DMS 273 (cell line): ENCODE measurements around the gene SIM2.
A peak's percentile ranks its signal among the peaks of the same experiment; 100 is the strongest.

Experiments used
- DNase-seq: peaks from one replicate; lab custom pipeline; 2025; ENCODE audit not compliant: unreplicated experiment; lab: John Stamatoyannopoulos, UW

SIM2 gene

GRCh38 chr21:36684957-36685714 lies 13.8 kb upstream of the SIM2 start:
- peak; percentile 49 for DNase-seq

GRCh38 chr21:36686955-36687354 lies 12.0 kb upstream of the SIM2 start:
- DNase-seq, result no peak

GRCh38 chr21:36688324-36688723 lies 10.6 kb upstream of the SIM2 start:
- no peak for DNase-seq

- no peak for DNase-seq
These were observed 9.6 kb upstream of the SIM2 start for GRCh38 chr21:36689324-36689723.

- no peak for DNase-seq
These were observed 8.0 kb upstream of the SIM2 start for GRCh38 chr21:36690628-36691554.

- DNase-seq, result no peak
These were observed 7.3 kb upstream of the SIM2 start for GRCh38 chr21:36691555-36692041.

GRCh38 chr21:36692114-36692834 lies 6.6 kb upstream of the SIM2 start:
- no peak for DNase-seq

- DNase-seq, result no peak
These were observed 6.0 kb upstream of the SIM2 start for GRCh38 chr21:36692835-36693488.

- DNase-seq, result no peak
These were observed 5.4 kb upstream of the SIM2 start for GRCh38 chr21:36693489-36694030.

- DNase-seq, result no peak
These were observed 4.8 kb upstream of the SIM2 start for GRCh38 chr21:36694031-36694515.

- no peak for DNase-seq
These were observed 4.2 kb upstream of the SIM2 start for GRCh38 chr21:36694593-36695282.

GRCh38 chr21:36695283-36695634 lies 3.7 kb upstream of the SIM2 start:
- DNase-seq, result no peak

GRCh38 chr21:36695671-36696389 lies 3.1 kb upstream of the SIM2 start:
- DNase-seq, result no peak

GRCh38 chr21:36696390-36697059 lies 2.4 kb upstream of the SIM2 start:
- no peak for DNase-seq

GRCh38 chr21:36697060-36697850 lies 1.7 kb upstream of the SIM2 start:
- no peak for DNase-seq

- DNase-seq, result no peak
These were observed 997 bp upstream of the SIM2 start for GRCh38 chr21:36697851-36698384.

GRCh38 chr21:36698385-36698980 lies 432 bp upstream of the SIM2 start:
- DNase-seq, result peak; percentile 79
